ENCODE data around the gene SCAF4.

SCAF4 gene

GRCh38 chr21:31735511-31735992 lies 3.6 kb upstream of the SCAF4 start:
- DNase-seq: no peak

GRCh38 chr21:31733551-31734149 lies 1.7 kb upstream of the SCAF4 start:
- DNase-seq: no peak

- peak in 2 of 5 donors; percentile 2 to 40 for DNase-seq
Measured at GRCh38 chr21:31732597-31733550, 956 bp upstream of the SCAF4 start.

- peak; percentile 29 to 53 (median 45) for DNase-seq
Measured at GRCh38 chr21:31731056-31731856, 662 bp downstream of the SCAF4 start.

GRCh38 chr21:31730712-31731055 lies 1.2 kb downstream of the SCAF4 start:
- DNase-seq: peak in 1 of 5 donors; percentile 2

- DNase-seq: no peak
Measured at GRCh38 chr21:31729622-31730343, 2.1 kb downstream of the SCAF4 start.

GRCh38 chr21:31728952-31729351 lies 3.0 kb downstream of the SCAF4 start:
- DNase-seq: no peak

- DNase-seq: no peak
Measured at GRCh38 chr21:31728191-31728590, 3.7 kb downstream of the SCAF4 start.

- DNase-seq: no peak
Measured at GRCh38 chr21:31727181-31727580, 4.7 kb downstream of the SCAF4 start.

GRCh38 chr21:31726407-31726806 lies 5.5 kb downstream of the SCAF4 start:
- no peak for DNase-seq

GRCh38 chr21:31725202-31725839 lies 6.6 kb downstream of the SCAF4 start:
- DNase-seq: peak in 1 of 5 donors; percentile 42

- no peak for DNase-seq
Measured at GRCh38 chr21:31724552-31724951, 7.4 kb downstream of the SCAF4 start.

- no peak for DNase-seq
Measured at GRCh38 chr21:31721381-31721780, 10.5 kb downstream of the SCAF4 start.

GRCh38 chr21:31720739-31721138 lies 11.2 kb downstream of the SCAF4 start:
- DNase-seq: no peak

GRCh38 chr21:31720330-31720729 lies 11.6 kb downstream of the SCAF4 start:
- no peak for DNase-seq

GRCh38 chr21:31716106-31716505 lies 15.8 kb downstream of the SCAF4 start:
- DNase-seq: no peak

- no peak for DNase-seq
Measured at GRCh38 chr21:31714741-31715365, 17.1 kb downstream of the SCAF4 start.

GRCh38 chr21:31713973-31714740 lies 17.8 kb downstream of the SCAF4 start:
- peak in 1 of 5 donors; percentile 38 for DNase-seq

GRCh38 chr21:31713115-31713514 lies 18.8 kb downstream of the SCAF4 start:
- DNase-seq: no peak

GRCh38 chr21:31711745-31712285 lies 20.1 kb downstream of the SCAF4 start:
- no peak for DNase-seq

Measured in T-helper 1 cell (primary cell).